H1 (cell line): ENCODE measurements around the gene ZNF135.

Experiments
- ATF2 ChIP-seq: IDR thresholded peaks from 2 replicates; pipeline ENCODE4 v1.6.1; 2012; ENCODE audit warnings: low read length, inconsistent platforms
- CEBPB ChIP-seq: IDR thresholded peaks from 2 replicates; pipeline ENCODE4 v1.6.1; 2012; ENCODE audit warnings: low read depth, low read length
- CHD2 ChIP-seq: IDR thresholded peaks from 2 replicates; pipeline ENCODE4 v1.6.1; 2012; ENCODE audit warnings: low read length, improper control_type of control experiment
- CTCF ChIP-seq, 3 experiments: IDR thresholded peaks; 1 replicate in 2 of 3; 2 replicates in 1 of 3; pipeline versions ENCODE4 v1.5.1 to v1.6.1; 2011; ENCODE audit warnings: low read length in 3 of 3, mild to moderate bottlenecking in 3 of 3, inconsistent platforms in 2 of 3, low read depth in 1 of 3, moderate library complexity in 1 of 3; ENCODE audit not compliant: insufficient read depth in 1 of 3; ENCODE audit errors: control extremely low read depth in 1 of 3
- EP300 ChIP-seq, 2 experiments: IDR thresholded peaks; 1 replicate in 1 of 2; 2 replicates in 1 of 2; pipeline ENCODE4 v1.6.1; 2011 to 2012; ENCODE audit warnings: low read depth in 2 of 2, low read length in 2 of 2, mild to moderate bottlenecking in 2 of 2, borderline replicate concordance in 1 of 2, inconsistent platforms in 1 of 2, moderate library complexity in 1 of 2
- HDAC2 ChIP-seq, 2 experiments: fragments of 300-600 bp in 1 of 2; sonication (generic) in 1 of 2; IDR thresholded peaks; 2 replicates each; pipeline ENCODE4 v1.6.1; 2011 to 2012; ENCODE audit warnings: low read depth in 2 of 2, low read length in 2 of 2, mild to moderate bottlenecking in 2 of 2, moderate library complexity in 2 of 2, borderline replicate concordance in 1 of 2, inconsistent platforms in 1 of 2
- MAFK ChIP-seq: IDR thresholded peaks from 2 replicates; pipeline ENCODE4 v1.6.1; 2012; ENCODE audit warnings: low read depth, mild to moderate bottlenecking, improper control_type of control experiment, low read length
- POLR2A ChIP-seq, 2 experiments: IDR thresholded peaks; 1 replicate in 1 of 2; 2 replicates in 1 of 2; pipeline ENCODE4 v1.6.1; 2011; ENCODE audit warnings: low read depth in 2 of 2, low read length in 2 of 2, mild to moderate bottlenecking in 2 of 2; ENCODE audit errors: control extremely low read depth in 1 of 2
- POLR2AphosphoS5 ChIP-seq: IDR thresholded peaks from 2 replicates; pipeline ENCODE4 v1.6.1; 2011; ENCODE audit warnings: low read depth, low read length
- USF2 ChIP-seq: IDR thresholded peaks from 2 replicates; pipeline ENCODE4 v1.6.1; 2011; ENCODE audit warnings: low read length, improper control_type of control experiment

- TF ChIP-seq POLR2AphosphoS5 (no peak), CHD2 (no peak), POLR2A (IDR thresholded peaks at IDR 0.05; ENCODE audit: control extremely low read depth in 1 of 2, low read depth in 2 of 2, low read length in 2 of 2) (no peak), CTCF (IDR thresholded peaks at IDR 0.05; ENCODE audit: control extremely low read depth in 1 of 3, insufficient read depth in 1 of 3, low read depth in 1 of 3, low read length in 3 of 3) (no peak), USF2 (no peak), HDAC2 (IDR thresholded peaks at IDR 0.05; ENCODE audit: borderline replicate concordance in 1 of 2, low read depth in 2 of 2, low read length in 2 of 2) (no peak), CEBPB (no peak), MAFK (no peak), EP300 (IDR thresholded peaks at IDR 0.05; ENCODE audit: borderline replicate concordance in 1 of 2, low read depth in 2 of 2, low read length in 2 of 2) (no peak), ATF2 (no peak)
Observed at GRCh38 chr19:58117841-58118575, 58.9 kb downstream of the ZNF135 start.
